ENCODE measurements around the gene DOK6. TPM values are rescaled to one million over a fixed set of nuclear protein-coding genes. Genes with fewer than 3 reads are reported as not detected.
A peak's percentile ranks its signal among the peaks of the same experiment; 100 is the strongest.

Gene DOK6
- total and polyA plus RNA-seq, 2 of the 13 experiments (the other 11 are each of a cell fraction or from before 2014, with no cell fraction given): 17.0 to 17.2 TPM

DNA sequence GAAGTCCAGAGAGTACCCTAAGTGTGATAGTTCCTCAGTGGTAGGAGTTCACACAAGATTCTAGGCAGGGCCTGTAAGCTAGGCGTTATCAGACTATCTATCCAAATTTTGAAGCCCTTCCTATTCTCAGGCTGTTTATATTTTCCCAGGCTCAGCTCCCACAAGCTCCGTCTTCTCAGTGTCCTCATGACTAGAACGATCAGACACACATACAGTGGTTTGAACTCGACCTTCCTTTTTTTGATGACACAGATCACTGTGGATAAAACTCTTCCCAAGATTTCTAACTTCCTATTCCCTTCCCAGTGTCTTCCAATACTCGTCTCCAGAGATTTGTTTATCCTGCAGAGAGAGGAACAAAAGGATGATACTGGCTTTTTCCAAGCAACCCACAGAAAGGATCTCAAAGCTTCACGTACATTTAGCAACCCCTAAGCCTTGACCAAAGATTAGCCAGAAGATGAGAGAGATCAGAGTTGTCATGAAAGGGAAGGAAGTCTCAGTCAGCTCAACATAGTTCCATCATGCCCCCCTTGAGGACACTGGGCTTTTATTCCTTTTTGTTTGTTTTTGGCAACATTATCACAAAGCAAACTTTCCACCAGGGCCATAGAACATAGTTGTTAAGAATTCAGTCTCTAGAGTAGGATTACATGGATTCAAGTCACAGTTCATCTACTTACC, 42.3 kb upstream of the DOK6 start (continued):
- TF ChIP-seq, protein P1, sequence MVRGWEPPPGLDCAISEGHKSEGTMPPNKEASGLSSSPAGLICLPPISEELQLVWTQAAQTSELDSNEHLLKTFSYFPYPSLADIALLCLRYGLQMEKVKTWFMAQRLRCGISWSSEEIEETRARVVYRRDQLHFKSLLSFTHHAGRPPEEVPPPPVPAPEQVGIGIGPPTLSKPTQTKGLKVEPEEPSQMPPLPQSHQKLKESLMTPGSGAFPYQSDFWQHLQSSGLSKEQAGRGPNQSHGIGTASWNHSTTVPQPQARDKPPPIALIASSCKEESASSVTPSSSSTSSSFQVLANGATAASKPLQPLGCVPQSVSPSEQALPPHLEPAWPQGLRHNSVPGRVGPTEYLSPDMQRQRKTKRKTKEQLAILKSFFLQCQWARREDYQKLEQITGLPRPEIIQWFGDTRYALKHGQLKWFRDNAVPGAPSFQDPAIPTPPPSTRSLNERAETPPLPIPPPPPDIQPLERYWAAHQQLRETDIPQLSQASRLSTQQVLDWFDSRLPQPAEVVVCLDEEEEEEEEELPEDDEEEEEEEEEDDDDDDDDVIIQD (CRISPR knock-in tag; IDR thresholded peaks at IDR 0.05; ENCODE audit: low read depth): peak; percentile 94
- TF ChIP-seq KLF9 (CRISPR knock-in tag; IDR thresholded peaks at IDR 0.05; ENCODE audit: low read depth) (no peak), ZMYM4 (CRISPR knock-in tag; IDR thresholded peaks at IDR 0.05) (peak; percentile 96), ZMYM3 (CRISPR knock-in tag; IDR thresholded peaks at IDR 0.05) (peak; percentile 62; the same call in 1 of the 2 replicates), TBP (CRISPR knock-in tag; IDR thresholded peaks at IDR 0.05) (no peak), BRD4 (CRISPR knock-in tag; IDR thresholded peaks at IDR 0.05) (no peak), NR2F6 (IDR thresholded peaks at IDR 0.05) (peak; percentile 47; the same call in 1 of the 2 replicates), NR2F6 (CRISPR knock-in tag; IDR thresholded peaks at IDR 0.05) (peak; percentile 63), ZNF629 (CRISPR knock-in tag; conservative IDR thresholded peaks at IDR 0.05) (no peak), ZMAT3 (CRISPR knock-in tag; conservative IDR thresholded peaks at IDR 0.05) (no peak), SMAD3 (CRISPR knock-in tag; IDR thresholded peaks at IDR 0.05) (peak; percentile 39; the same call in 1 of the 2 replicates), ZBTB8A (CRISPR knock-in tag; IDR thresholded peaks at IDR 0.05; ENCODE audit: borderline replicate concordance, low read depth) (no peak), ZNF619 (CRISPR knock-in tag; IDR thresholded peaks at IDR 0.05) (no peak), REPIN1 (CRISPR knock-in tag; IDR thresholded peaks at IDR 0.05; ENCODE audit: borderline replicate concordance, low read depth) (peak; percentile 82; the same call in 1 of the 2 replicates), DPF2 (CRISPR knock-in tag; IDR thresholded peaks at IDR 0.05; ENCODE audit: borderline replicate concordance, low read depth) (peak; percentile 96; the same call in 1 of the 2 replicates), TSC22D2 (CRISPR knock-in tag; IDR thresholded peaks at IDR 0.05; ENCODE audit: borderline replicate concordance) (no peak), RNF2 (conservative IDR thresholded peaks at IDR 0.05; ENCODE audit: low read depth) (no peak), ZNF703 (CRISPR knock-in tag; IDR thresholded peaks at IDR 0.05; ENCODE audit: borderline replicate concordance) (0 out of 2 replicates have a peak, but pooled peaks have one; percentile 16), FOXJ3 (CRISPR knock-in tag; IDR thresholded peaks at IDR 0.05; ENCODE audit: borderline replicate concordance) (peak; percentile 92), ELF3 (CRISPR knock-in tag; IDR thresholded peaks at IDR 0.05) (peak; percentile 94), RAD51 (IDR thresholded peaks at IDR 0.05; ENCODE audit: borderline replicate concordance) (no peak), NPAS2 (CRISPR knock-in tag; IDR thresholded peaks at IDR 0.05; ENCODE audit: borderline replicate concordance) (no peak), ZFP36L2 (CRISPR knock-in tag; IDR thresholded peaks at IDR 0.05) (no peak), ZNF10 (CRISPR knock-in tag; IDR thresholded peaks at IDR 0.05; ENCODE audit: borderline replicate concordance, low read depth) (no peak)
- TF ChIP-seq, protein P2, sequence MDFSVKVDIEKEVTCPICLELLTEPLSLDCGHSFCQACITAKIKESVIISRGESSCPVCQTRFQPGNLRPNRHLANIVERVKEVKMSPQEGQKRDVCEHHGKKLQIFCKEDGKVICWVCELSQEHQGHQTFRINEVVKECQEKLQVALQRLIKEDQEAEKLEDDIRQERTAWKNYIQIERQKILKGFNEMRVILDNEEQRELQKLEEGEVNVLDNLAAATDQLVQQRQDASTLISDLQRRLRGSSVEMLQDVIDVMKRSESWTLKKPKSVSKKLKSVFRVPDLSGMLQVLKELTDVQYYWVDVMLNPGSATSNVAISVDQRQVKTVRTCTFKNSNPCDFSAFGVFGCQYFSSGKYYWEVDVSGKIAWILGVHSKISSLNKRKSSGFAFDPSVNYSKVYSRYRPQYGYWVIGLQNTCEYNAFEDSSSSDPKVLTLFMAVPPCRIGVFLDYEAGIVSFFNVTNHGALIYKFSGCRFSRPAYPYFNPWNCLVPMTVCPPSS (IDR thresholded peaks at IDR 0.05): no peak
- TF ChIP-seq, protein P3, sequence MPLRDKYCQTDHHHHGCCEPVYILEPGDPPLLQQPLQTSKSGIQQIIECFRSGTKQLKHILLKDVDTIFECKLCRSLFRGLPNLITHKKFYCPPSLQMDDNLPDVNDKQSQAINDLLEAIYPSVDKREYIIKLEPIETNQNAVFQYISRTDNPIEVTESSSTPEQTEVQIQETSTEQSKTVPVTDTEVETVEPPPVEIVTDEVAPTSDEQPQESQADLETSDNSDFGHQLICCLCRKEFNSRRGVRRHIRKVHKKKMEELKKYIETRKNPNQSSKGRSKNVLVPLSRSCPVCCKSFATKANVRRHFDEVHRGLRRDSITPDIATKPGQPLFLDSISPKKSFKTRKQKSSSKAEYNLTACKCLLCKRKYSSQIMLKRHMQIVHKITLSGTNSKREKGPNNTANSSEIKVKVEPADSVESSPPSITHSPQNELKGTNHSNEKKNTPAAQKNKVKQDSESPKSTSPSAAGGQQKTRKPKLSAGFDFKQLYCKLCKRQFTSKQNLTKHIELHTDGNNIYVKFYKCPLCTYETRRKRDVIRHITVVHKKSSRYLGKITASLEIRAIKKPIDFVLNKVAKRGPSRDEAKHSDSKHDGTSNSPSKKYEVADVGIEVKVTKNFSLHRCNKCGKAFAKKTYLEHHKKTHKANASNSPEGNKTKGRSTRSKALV (CRISPR knock-in tag; IDR thresholded peaks at IDR 0.05): no peak
